Measurements from ENCODE around the gene TENT4A. TPM values are rescaled to one million over a fixed set of nuclear protein-coding genes. Genes with fewer than 3 reads are reported as not detected.

Gene TENT4A
- total and polyA plus RNA-seq, 10 of the 15 experiments (the other 5 are each of a cell fraction or from before 2014, with no cell fraction given), result 1.4 to 30.6 (median 12.5) TPM

- TF ChIP-seq PKNOX1 (IDR thresholded peaks at IDR 0.05) (peak; percentile 80), CHD2 (IDR thresholded peaks at IDR 0.05; ENCODE audit: borderline replicate concordance, low read depth, low read length) (no peak; the same call in 1 of the 2 replicates), RAD21 (IDR thresholded peaks at IDR 0.05; ENCODE audit: insufficient read depth, low read depth, low read length) (no peak), RCOR1 (conservative IDR thresholded peaks at IDR 0.05; ENCODE audit: low read depth, low read length) (no peak), KLF5 (IDR thresholded peaks at IDR 0.05; ENCODE audit: partially characterized antibody) (no peak), EZH2 (IDR thresholded peaks at IDR 0.05; ENCODE audit: borderline replicate concordance, control insufficient read depth, low read depth, low read length) (no peak), NFIC (IDR thresholded peaks at IDR 0.05; ENCODE audit: low read depth, low read length) (peak; percentile 48; the same call in 1 of the 2 replicates)
Observed at GRCh38 chr5:6728011-6728794, 15.0 kb downstream of the TENT4A start (continued).

- no peak for TF ChIP-seq FOXK2 (IDR thresholded peaks at IDR 0.05)
- no peak for TF ChIP-seq MYB (IDR thresholded peaks at IDR 0.05; ENCODE audit: borderline replicate concordance, low read depth, low read length)
- TF ChIP-seq POLR2AphosphoS5 (IDR thresholded peaks at IDR 0.05; ENCODE audit: low read length), result no peak
- no peak for TF ChIP-seq RBBP5 (conservative IDR thresholded peaks at IDR 0.05)
- TF ChIP-seq NR2F1 (conservative IDR thresholded peaks at IDR 0.05), result 0 out of 2 replicates have a peak, but pooled peaks have one; percentile 26
- ChIA-PET SMC1A (ENCODE audit: uncharacterized antibody, unreplicated experiment) (interaction anchor here (0.9 to 4.8 kb wide), 10 partner anchors 9 to 352 kb away, joined by 3 to 41 read pairs (median 6); partner anchors contain the start of genes NSUN2 and SRD5A1), CTCF (interaction anchor here (1.6 to 4.5 kb wide), 4 partner anchors 8 to 16 kb away, joined by 3 to 17 read pairs (median 10); no protein-coding TSS in a partner anchor), POLR2A (interaction anchor here (0.6 to 5.4 kb wide), 5 partner anchors 8 to 31 kb away, joined by 3 to 35 read pairs (median 4); no protein-coding TSS in a partner anchor), RAD21 (ENCODE audit: unreplicated experiment) (interaction anchor here (0.6 to 5.3 kb wide), 8 partner anchors 8 to 234 kb away, joined by 3 to 32 read pairs (median 6); partner anchors contain the start of genes NSUN2, SRD5A1 and TENT4A)
- Histone ChIP-seq H2AFZ (ENCODE audit: control insufficient read depth, low read depth, low read length) (no peak overlapping the region), H3K4me1 (ENCODE audit: control insufficient read depth, insufficient read depth, low read length) (peaks cover 60% of the 10 kb centered on the region), H3K79me2 (ENCODE audit: control insufficient read depth, insufficient read depth, low read length) (peaks cover 98% of the 10 kb centered on the region), H3K27me3 (replicated peaks in 1 of 2; ENCODE audit: control insufficient read depth in 2 of 2, insufficient read depth in 2 of 2, low read length in 1 of 2) (no peaks in the 10 kb centered on the region), H3K27ac (ENCODE audit: control insufficient read depth, insufficient read depth) (peak overlapping the region; percentile 84), H3K9ac (ENCODE audit: control insufficient read depth, insufficient read depth, low read length) (no peak overlapping the region), H4K20me1 (ENCODE audit: control insufficient read depth, insufficient read depth) (no peaks in the 10 kb centered on the region), H3K36me3 (ENCODE audit: control insufficient read depth in 2 of 2, insufficient read depth in 2 of 2, low read length in 1 of 2) (peaks cover 5 to 16% of the 10 kb centered on the region in 2 experiments; a peak in 3 of 4 replicates), H3K4me3 (no peak overlapping the region), H3K4me2 (ENCODE audit: control insufficient read depth, insufficient read depth) (peak overlapping the region; percentile 85), H3K9me3 (replicated peaks; ENCODE audit: control insufficient read depth, insufficient read depth, low read length) (no peaks in the 10 kb centered on the region)
- ATAC-seq (no peak), DNase-seq (ENCODE audit: low read depth, low spot score) (no peak), FAIRE-seq (no peak)
- 92% methylated on average over 1 of the region's 1 CpG for WGBS (ENCODE audit: insufficient coverage, insufficient replicate concordance, low lambda C conversion rate, missing lambda C conversion rate)
- no TSS peak for BruUV-seq (replicated peaks)
- in situ Hi-C loops (cut with MboI) (no loop called here), intact Hi-C loops (cut with micrococcal nuclease; ENCODE audit: unreplicated experiment) (loop anchor here (1.0 to 2.0 kb wide), 2 partner anchors 9 to 16 kb away; partner anchors contain the start of gene TENT4A)
Observed at GRCh38 chr5:6728795-6729183, 15.6 kb downstream of the TENT4A start.
